ENCODE measurements around the gene DLEC1.
A peak's percentile ranks its signal among the peaks of the same experiment; 100 is the strongest.

Gene DLEC1

GRCh38 chr3:38125305-38126120 is 86.5 kb downstream of the DLEC1 start:
- TF ChIP-seq, protein P1, sequence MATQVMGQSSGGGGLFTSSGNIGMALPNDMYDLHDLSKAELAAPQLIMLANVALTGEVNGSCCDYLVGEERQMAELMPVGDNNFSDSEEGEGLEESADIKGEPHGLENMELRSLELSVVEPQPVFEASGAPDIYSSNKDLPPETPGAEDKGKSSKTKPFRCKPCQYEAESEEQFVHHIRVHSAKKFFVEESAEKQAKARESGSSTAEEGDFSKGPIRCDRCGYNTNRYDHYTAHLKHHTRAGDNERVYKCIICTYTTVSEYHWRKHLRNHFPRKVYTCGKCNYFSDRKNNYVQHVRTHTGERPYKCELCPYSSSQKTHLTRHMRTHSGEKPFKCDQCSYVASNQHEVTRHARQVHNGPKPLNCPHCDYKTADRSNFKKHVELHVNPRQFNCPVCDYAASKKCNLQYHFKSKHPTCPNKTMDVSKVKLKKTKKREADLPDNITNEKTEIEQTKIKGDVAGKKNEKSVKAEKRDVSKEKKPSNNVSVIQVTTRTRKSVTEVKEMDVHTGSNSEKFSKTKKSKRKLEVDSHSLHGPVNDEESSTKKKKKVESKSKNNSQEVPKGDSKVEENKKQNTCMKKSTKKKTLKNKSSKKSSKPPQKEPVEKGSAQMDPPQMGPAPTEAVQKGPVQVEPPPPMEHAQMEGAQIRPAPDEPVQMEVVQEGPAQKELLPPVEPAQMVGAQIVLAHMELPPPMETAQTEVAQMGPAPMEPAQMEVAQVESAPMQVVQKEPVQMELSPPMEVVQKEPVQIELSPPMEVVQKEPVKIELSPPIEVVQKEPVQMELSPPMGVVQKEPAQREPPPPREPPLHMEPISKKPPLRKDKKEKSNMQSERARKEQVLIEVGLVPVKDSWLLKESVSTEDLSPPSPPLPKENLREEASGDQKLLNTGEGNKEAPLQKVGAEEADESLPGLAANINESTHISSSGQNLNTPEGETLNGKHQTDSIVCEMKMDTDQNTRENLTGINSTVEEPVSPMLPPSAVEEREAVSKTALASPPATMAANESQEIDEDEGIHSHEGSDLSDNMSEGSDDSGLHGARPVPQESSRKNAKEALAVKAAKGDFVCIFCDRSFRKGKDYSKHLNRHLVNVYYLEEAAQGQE (IDR thresholded peaks at IDR 0.05; ENCODE audit: insufficient read depth in 1 of 2, low read depth in 2 of 2, low read length in 2 of 2) = no peak
- no peak for TF ChIP-seq POLR2AphosphoS5 (IDR thresholded peaks at IDR 0.05; ENCODE audit: low read depth, low read length)
- TF ChIP-seq FOXP2 (optimal IDR thresholded peaks at IDR 0.05; ENCODE audit: borderline replicate concordance, extremely low read depth, extremely low read length, insufficient read depth) = no peak
- no peak for TF ChIP-seq SIN3A (IDR thresholded peaks at IDR 0.05; ENCODE audit: borderline replicate concordance, insufficient read depth, low read length)
- no peak for TF ChIP-seq TAF1 (IDR thresholded peaks at IDR 0.05; ENCODE audit: borderline replicate concordance, insufficient read depth, low read length)

- TF ChIP-seq FOXP2 (optimal IDR thresholded peaks at IDR 0.05; ENCODE audit: borderline replicate concordance, extremely low read depth, extremely low read length, insufficient read depth) (no peak), TAF1 (IDR thresholded peaks at IDR 0.05; ENCODE audit: borderline replicate concordance, insufficient read depth, low read length) (no peak)
- TF ChIP-seq, protein P1 (IDR thresholded peaks at IDR 0.05; ENCODE audit: insufficient read depth in 1 of 2, low read depth in 2 of 2, low read length in 2 of 2) = peak; percentile 32 to 74; a peak in 1 of 4 replicates
These were observed 87.3 kb downstream of the DLEC1 start for GRCh38 chr3:38126121-38126892.

DNA sequence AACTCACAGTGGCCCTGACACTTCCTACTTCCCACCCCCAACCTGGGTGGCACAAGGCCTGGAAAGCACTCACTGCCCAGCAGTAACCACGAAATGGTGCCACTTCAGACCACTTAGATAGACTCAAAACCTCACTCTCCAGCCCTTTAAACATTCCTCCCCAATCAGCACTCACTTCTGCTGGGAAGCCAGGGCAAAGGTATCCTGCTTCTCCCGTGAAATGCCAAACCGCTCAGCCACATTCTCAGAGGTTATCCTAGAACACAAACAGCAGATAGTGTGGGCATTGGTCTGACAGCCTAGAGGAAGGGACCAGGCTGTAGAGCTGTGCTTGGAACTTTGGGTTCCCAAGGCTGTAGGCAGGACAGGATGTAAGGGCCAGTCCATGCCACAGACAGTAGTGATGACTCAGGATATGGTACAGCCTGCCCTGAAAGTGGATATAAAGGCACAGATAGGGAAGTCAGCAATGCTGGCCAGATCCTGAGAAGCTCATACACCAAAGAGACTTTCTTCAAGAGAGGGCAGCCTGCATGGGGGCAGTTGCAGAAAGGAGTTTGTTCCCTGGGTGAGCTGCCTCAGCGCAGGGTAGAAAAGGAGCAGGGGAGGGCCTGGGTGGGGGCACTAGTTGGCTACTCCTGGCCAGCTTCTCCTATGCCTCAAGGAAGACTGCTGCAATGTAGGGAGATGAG is 88.7 kb downstream of the DLEC1 start:
- TF ChIP-seq TAF1 (IDR thresholded peaks at IDR 0.05; ENCODE audit: borderline replicate concordance, insufficient read depth, low read length) = no peak
- TF ChIP-seq POLR2AphosphoS5 (IDR thresholded peaks at IDR 0.05; ENCODE audit: low read depth, low read length) = no peak
- no peak for TF ChIP-seq SIN3A (IDR thresholded peaks at IDR 0.05; ENCODE audit: borderline replicate concordance, insufficient read depth, low read length)
- TF ChIP-seq, protein P1 (IDR thresholded peaks at IDR 0.05; ENCODE audit: insufficient read depth in 1 of 2, low read depth in 2 of 2, low read length in 2 of 2) = no peak
- TF ChIP-seq FOXP2 (optimal IDR thresholded peaks at IDR 0.05; ENCODE audit: borderline replicate concordance, extremely low read depth, extremely low read length, insufficient read depth) = no peak

GRCh38 chr3:38128303-38128655 is 89.3 kb downstream of the DLEC1 start:
- no peak for TF ChIP-seq FOXP2 (optimal IDR thresholded peaks at IDR 0.05; ENCODE audit: borderline replicate concordance, extremely low read depth, extremely low read length, insufficient read depth)
- TF ChIP-seq POLR2AphosphoS5 (IDR thresholded peaks at IDR 0.05; ENCODE audit: low read depth, low read length) = no peak

DNA sequence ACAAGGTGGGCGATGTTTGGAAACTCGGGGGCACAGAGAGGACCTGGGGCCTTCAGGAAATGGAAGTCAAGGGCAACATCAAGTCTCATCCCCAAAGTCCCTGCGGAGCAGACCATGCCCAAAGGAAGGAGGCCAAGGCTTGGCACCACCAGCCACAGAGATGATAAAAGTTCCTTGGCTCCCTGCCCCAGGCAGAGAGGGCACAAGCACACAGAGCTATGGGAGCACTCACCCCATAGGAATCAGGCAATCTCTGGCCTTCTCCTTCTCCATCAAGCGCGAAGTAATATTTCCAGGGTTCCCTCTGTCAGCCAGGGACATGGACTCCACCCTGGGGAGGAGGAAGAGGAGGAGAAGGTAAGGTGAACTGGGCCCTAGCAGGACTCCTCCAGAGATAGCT is 90.0 kb downstream of the DLEC1 start:
- no peak for TF ChIP-seq SIN3A (IDR thresholded peaks at IDR 0.05; ENCODE audit: borderline replicate concordance, insufficient read depth, low read length)
- no peak for TF ChIP-seq FOXP2 (optimal IDR thresholded peaks at IDR 0.05; ENCODE audit: borderline replicate concordance, extremely low read depth, extremely low read length, insufficient read depth)
- TF ChIP-seq, protein P1 (IDR thresholded peaks at IDR 0.05; ENCODE audit: insufficient read depth in 1 of 2, low read depth in 2 of 2, low read length in 2 of 2) = no peak
- TF ChIP-seq POLR2AphosphoS5 (IDR thresholded peaks at IDR 0.05; ENCODE audit: low read depth, low read length) = no peak
- TF ChIP-seq TAF1 (IDR thresholded peaks at IDR 0.05; ENCODE audit: borderline replicate concordance, insufficient read depth, low read length) = no peak

Data from PFSK-1 (cell line).